Kidney (tissue), 14 donors: Measurements from ENCODE around the gene MLXIPL. TPM values are rescaled to one million over a fixed set of nuclear protein-coding genes. Genes with fewer than 3 reads are reported as not detected.

Experiments used
- DNase-seq, 5 donors: peaks; one replicate each; pipeline ENCODE4 v3.0.0-alpha.2; 2013 to 2020
- FAIRE-seq: peaks from 2 replicates; lab custom pipeline; 2012; peaks lifted over from hg19 to GRCh38; lab: Jason Lieb, UNC
- H3K27ac ChIP-seq, 2 donors: one replicate each; pipeline ENCODE4 v1.7.0; 2013; ENCODE audit warnings: low read depth in 2 of 2, low read length in 2 of 2, inconsistent platforms in 1 of 2
- H3K27me3 ChIP-seq: one replicate; pipeline ENCODE4 v1.7.1; 2013; ENCODE audit warnings: low read length, inconsistent platforms; ENCODE audit not compliant: control insufficient read depth, insufficient read depth
- H3K36me3 ChIP-seq, 3 donors: one replicate each; pipeline versions ENCODE4 v1.7.0 to v1.7.1; 2013; ENCODE audit warnings: low read length in 3 of 3, control low read depth in 1 of 3, inconsistent platforms in 1 of 3; ENCODE audit not compliant: insufficient read depth in 3 of 3, control insufficient read depth in 2 of 3
- H3K4me1 ChIP-seq, 3 donors: one replicate each; pipeline versions ENCODE4 v1.7.0 to v1.7.1; 2013; ENCODE audit warnings: low read length in 3 of 3, inconsistent platforms in 1 of 3, low read depth in 1 of 3; ENCODE audit not compliant: control insufficient read depth in 2 of 3, insufficient read depth in 2 of 3
- H3K4me3 ChIP-seq, 3 donors: one replicate each; pipeline versions ENCODE4 v1.7.0 to v1.8.1; 2013; ENCODE audit warnings: low read length in 3 of 3, control low read depth in 1 of 3, inconsistent platforms in 1 of 3
- H3K9ac ChIP-seq, 3 donors: one replicate each; pipeline versions ENCODE4 v1.7.0 to v1.7.1; 2013; ENCODE audit warnings: low read length in 3 of 3, control low read depth in 1 of 3, inconsistent platforms in 1 of 3
- H3K9me3 ChIP-seq, 3 donors: one replicate each; pipeline versions ENCODE4 v1.7.0 to v1.7.1; 2013; ENCODE audit warnings: low read length in 3 of 3, control low read depth in 1 of 3, inconsistent platforms in 1 of 3; ENCODE audit not compliant: control insufficient read depth in 2 of 3, insufficient read depth in 1 of 3
- CTCF ChIP-seq: IDR thresholded peaks from 3 replicates; pipeline ENCODE4 v1.5.1; 2012; ENCODE audit warnings: mild to moderate bottlenecking, moderate library complexity, borderline replicate concordance; ENCODE audit not compliant: insufficient read depth; ENCODE audit errors: extremely low read depth
- intact Hi-C: fragments of 100-400 bp; cut with DNase I; formaldehyde crosslinking; loops from one replicate; pipeline ENCODE4 v1.11.1; 2022
- polyA plus RNA-seq: library from polyadenylated mRNA; stranded (reverse); fragments of 350-450 nt; fragmentation: Illumina TruSeq; extraction: RNeasy Lipid Tissue Mini Kit (QIAGEN cat#74804); gene quantifications from one replicate; pipeline ENCODE4 v1.2.3, GENCODE V29; 2014; ENCODE audit warnings: low read depth, low replicate concordance; ENCODE audit not compliant: insufficient read depth
- total RNA-seq: library from RNA; stranded (reverse); fragmentation: NEBNext Ultra II Directional; extraction: Animal tissue kit (Norgen Biotek cat#: 25700); gene quantifications from one replicate; pipeline ENCODE4 v1.2.1, GENCODE V29; 2021
- donor health status: control.
- donor health status: control.
- donor health status: control.
- donor health status: control.
- donor health status: control.
- donor health status: DM: yes; HTN: yes; CAD: no.
- donor health status: Normal renal cell carcinoma (clear cell type).

The MLXIPL gene
- total and polyA plus RNA-seq, 2 donors from 2014 or later = 26.2 to 27.9 TPM

GRCh38 chr7:73597978-73598782, 26.1 kb downstream of the MLXIPL start:
- DNase-seq (no peak), FAIRE-seq (no peak)
- no peak overlapping the region for H3K4me3 ChIP-seq
- H3K9me3 ChIP-seq = no peaks in the 10 kb centered on the region
- H3K36me3 ChIP-seq = no peaks in the 10 kb centered on the region
- TF ChIP-seq CTCF = no peak
- H3K4me1 ChIP-seq = no peaks in the 10 kb centered on the region
- no peaks in the 10 kb centered on the region for H3K27me3 ChIP-seq
- H3K9ac ChIP-seq = no peak overlapping the region
- intact Hi-C loops = no loop called here
- H3K27ac ChIP-seq = no peak overlapping the region

- Histone ChIP-seq H3K36me3 (no peaks in the 10 kb centered on the region), H3K27me3 (no peaks in the 10 kb centered on the region), H3K9ac (no peak overlapping the region), H3K27ac (no peak overlapping the region), H3K4me3 (no peak overlapping the region), H3K4me1 (no peaks in the 10 kb centered on the region), H3K9me3 (no peaks in the 10 kb centered on the region)
- TF ChIP-seq CTCF = no peak
- DNase-seq (no peak), FAIRE-seq (no peak)
- intact Hi-C loops = no loop called here
Observed at GRCh38 chr7:73596191-73597065, 27.9 kb downstream of the MLXIPL start.

- no peaks in the 10 kb centered on the region for H3K4me1 ChIP-seq
- no peak overlapping the region for H3K9ac ChIP-seq
- no peak overlapping the region for H3K4me3 ChIP-seq
- no peak overlapping the region for H3K27ac ChIP-seq
- TF ChIP-seq CTCF = no peak
- H3K9me3 ChIP-seq = no peaks in the 10 kb centered on the region
- intact Hi-C loops = no loop called here
- no peak for FAIRE-seq
- H3K27me3 ChIP-seq = no peaks in the 10 kb centered on the region
- no peaks in the 10 kb centered on the region for H3K36me3 ChIP-seq
- DNase-seq = no peak
Observed at GRCh38 chr7:73595358-73595757, 29.0 kb downstream of the MLXIPL start.
